HepG2 (cell line): Measurements from ENCODE around the gene S100A9.

Source experiments
- CEBPB ChIP-seq: IDR thresholded peaks from 2 replicates; pipeline ENCODE4 v1.6.1; 2011; ENCODE audit warnings: low read depth, low read length, improper control_type of control experiment, borderline replicate concordance
- TAF1 ChIP-seq: sonication (generic); formaldehyde crosslinking; IDR thresholded peaks from 2 replicates; pipeline ENCODE4 v1.4.0; 2020; ENCODE audit warnings: missing genetic modification reagents
- ZNF598 ChIP-seq: sonication (generic); formaldehyde crosslinking; IDR thresholded peaks from 2 replicates; pipeline ENCODE4 v1.5.1; 2020; ENCODE audit warnings: mild to moderate bottlenecking, missing genetic modification reagents, borderline replicate concordance
- ZNF766 ChIP-seq: sonication (generic); formaldehyde crosslinking; IDR thresholded peaks from 2 replicates; pipeline ENCODE4 v1.5.0; 2020; ENCODE audit warnings: missing genetic modification reagents, borderline replicate concordance
- ZNF777 ChIP-seq: sonication (generic); formaldehyde crosslinking; IDR thresholded peaks from 2 replicates; pipeline ENCODE4 v1.4.0; 2020; ENCODE audit warnings: missing genetic modification reagents
- TF ChIP-seq, protein P1 (sequence below): sonication (generic); formaldehyde crosslinking; IDR thresholded peaks from 2 replicates; pipeline ENCODE4 v1.8.1; 2022; ENCODE audit warnings: mild to moderate bottlenecking, missing genetic modification reagents
- TF ChIP-seq, protein P2 (sequence below): IDR thresholded peaks from 2 replicates; pipeline ENCODE4 v1.6.1; 2016; ENCODE audit warnings: missing compliant biosample characterization, missing genetic modification reagents, borderline replicate concordance
- TF ChIP-seq, protein P3 (sequence below): sonication (generic); formaldehyde crosslinking; IDR thresholded peaks from 2 replicates; pipeline ENCODE4 v1.5.0; 2020; ENCODE audit warnings: mild to moderate bottlenecking, missing genetic modification reagents, moderate library complexity
- TF ChIP-seq, protein P4 (sequence below): IDR thresholded peaks from 2 replicates; pipeline ENCODE4 v1.6.1; 2012; ENCODE audit warnings: inconsistent platforms
- TF ChIP-seq, protein P5 (sequence below), 2 experiments: sonication (generic) in 1 of 2; formaldehyde crosslinking in 1 of 2; IDR thresholded peaks; 2 replicates each; pipeline versions ENCODE4 v1.5.1 to v1.6.1; 2011 to 2020; ENCODE audit warnings: borderline replicate concordance in 1 of 2, low read depth in 1 of 2, low read length in 1 of 2, mild to moderate bottlenecking in 1 of 2, missing genetic modification reagents in 1 of 2, moderate library complexity in 1 of 2

DNA sequence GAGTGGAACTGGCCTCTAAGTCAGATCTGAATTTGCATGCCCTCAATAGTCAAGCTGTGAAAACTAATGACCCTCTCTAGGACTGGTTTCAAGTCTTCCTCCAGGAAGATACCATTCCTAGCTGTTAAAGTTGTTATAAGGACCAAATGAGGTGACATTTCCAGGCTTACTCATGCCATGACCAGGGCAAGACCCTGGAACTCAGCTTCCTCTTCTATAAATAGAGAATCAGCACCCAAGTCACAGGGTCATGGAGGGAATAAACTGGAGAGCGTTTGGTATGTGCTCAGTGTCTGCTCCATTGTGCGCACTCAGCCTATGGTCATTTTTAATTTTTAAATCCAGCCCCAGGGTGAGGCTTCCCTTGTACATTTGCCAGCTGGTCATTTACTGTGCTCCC, 2.5 kb downstream of the S100A9 start:
- TF ChIP-seq, protein P1, sequence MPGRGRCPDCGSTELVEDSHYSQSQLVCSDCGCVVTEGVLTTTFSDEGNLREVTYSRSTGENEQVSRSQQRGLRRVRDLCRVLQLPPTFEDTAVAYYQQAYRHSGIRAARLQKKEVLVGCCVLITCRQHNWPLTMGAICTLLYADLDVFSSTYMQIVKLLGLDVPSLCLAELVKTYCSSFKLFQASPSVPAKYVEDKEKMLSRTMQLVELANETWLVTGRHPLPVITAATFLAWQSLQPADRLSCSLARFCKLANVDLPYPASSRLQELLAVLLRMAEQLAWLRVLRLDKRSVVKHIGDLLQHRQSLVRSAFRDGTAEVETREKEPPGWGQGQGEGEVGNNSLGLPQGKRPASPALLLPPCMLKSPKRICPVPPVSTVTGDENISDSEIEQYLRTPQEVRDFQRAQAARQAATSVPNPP (CRISPR knock-in tag), result no peak
- TF ChIP-seq ZNF777 (CRISPR knock-in tag) (no peak), CEBPB (no peak), ZNF766 (no peak), ZNF598 (CRISPR knock-in tag) (no peak), TAF1 (CRISPR knock-in tag) (no peak)
- TF ChIP-seq, protein P2, sequence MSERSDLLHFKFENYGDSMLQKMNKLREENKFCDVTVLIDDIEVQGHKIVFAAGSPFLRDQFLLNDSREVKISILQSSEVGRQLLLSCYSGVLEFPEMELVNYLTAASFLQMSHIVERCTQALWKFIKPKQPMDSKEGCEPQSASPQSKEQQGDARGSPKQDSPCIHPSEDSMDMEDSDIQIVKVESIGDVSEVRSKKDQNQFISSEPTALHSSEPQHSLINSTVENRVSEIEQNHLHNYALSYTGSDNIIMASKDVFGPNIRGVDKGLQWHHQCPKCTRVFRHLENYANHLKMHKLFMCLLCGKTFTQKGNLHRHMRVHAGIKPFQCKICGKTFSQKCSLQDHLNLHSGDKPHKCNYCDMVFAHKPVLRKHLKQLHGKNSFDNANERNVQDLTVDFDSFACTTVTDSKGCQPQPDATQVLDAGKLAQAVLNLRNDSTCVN (CRISPR knock-in tag), result no peak
- TF ChIP-seq, protein P3, sequence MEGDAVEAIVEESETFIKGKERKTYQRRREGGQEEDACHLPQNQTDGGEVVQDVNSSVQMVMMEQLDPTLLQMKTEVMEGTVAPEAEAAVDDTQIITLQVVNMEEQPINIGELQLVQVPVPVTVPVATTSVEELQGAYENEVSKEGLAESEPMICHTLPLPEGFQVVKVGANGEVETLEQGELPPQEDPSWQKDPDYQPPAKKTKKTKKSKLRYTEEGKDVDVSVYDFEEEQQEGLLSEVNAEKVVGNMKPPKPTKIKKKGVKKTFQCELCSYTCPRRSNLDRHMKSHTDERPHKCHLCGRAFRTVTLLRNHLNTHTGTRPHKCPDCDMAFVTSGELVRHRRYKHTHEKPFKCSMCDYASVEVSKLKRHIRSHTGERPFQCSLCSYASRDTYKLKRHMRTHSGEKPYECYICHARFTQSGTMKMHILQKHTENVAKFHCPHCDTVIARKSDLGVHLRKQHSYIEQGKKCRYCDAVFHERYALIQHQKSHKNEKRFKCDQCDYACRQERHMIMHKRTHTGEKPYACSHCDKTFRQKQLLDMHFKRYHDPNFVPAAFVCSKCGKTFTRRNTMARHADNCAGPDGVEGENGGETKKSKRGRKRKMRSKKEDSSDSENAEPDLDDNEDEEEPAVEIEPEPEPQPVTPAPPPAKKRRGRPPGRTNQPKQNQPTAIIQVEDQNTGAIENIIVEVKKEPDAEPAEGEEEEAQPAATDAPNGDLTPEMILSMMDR (CRISPR knock-in tag), result no peak
- TF ChIP-seq, protein P4, sequence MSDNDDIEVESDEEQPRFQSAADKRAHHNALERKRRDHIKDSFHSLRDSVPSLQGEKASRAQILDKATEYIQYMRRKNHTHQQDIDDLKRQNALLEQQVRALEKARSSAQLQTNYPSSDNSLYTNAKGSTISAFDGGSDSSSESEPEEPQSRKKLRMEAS, result no peak
- TF ChIP-seq, protein P5, sequence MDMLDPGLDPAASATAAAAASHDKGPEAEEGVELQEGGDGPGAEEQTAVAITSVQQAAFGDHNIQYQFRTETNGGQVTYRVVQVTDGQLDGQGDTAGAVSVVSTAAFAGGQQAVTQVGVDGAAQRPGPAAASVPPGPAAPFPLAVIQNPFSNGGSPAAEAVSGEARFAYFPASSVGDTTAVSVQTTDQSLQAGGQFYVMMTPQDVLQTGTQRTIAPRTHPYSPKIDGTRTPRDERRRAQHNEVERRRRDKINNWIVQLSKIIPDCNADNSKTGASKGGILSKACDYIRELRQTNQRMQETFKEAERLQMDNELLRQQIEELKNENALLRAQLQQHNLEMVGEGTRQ (IDR thresholded peaks at IDR 0.05; ENCODE audit: low read depth, low read length), result no peak
- TF ChIP-seq, protein P5 (CRISPR knock-in tag; IDR thresholded peaks at IDR 0.05; ENCODE audit: borderline replicate concordance), result no peak
